ENCODE measurements around the gene ZNF282.

Gene ZNF282

DNA sequence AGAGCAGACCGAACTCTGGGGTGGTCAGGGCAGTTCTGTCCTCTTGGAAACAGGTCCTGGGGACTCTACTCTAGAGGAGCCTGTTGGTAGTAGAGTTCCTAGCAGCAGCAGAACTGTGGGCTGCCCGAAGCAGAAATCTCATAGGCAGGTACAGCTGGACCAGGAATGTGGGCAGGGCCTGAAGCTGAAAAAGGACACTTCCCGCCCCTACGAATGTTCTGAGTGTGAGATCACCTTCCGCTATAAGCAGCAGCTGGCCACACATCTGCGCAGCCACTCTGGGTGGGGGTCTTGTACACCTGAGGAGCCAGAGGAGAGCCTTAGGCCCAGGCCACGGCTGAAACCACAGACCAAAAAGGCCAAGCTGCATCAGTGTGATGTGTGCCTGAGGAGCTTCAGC is 58.3 kb downstream of the ZNF282 start:
- intact Hi-C loops (cut with DNase I; ENCODE audit: low total_unique reads) = no loop called here

DNA sequence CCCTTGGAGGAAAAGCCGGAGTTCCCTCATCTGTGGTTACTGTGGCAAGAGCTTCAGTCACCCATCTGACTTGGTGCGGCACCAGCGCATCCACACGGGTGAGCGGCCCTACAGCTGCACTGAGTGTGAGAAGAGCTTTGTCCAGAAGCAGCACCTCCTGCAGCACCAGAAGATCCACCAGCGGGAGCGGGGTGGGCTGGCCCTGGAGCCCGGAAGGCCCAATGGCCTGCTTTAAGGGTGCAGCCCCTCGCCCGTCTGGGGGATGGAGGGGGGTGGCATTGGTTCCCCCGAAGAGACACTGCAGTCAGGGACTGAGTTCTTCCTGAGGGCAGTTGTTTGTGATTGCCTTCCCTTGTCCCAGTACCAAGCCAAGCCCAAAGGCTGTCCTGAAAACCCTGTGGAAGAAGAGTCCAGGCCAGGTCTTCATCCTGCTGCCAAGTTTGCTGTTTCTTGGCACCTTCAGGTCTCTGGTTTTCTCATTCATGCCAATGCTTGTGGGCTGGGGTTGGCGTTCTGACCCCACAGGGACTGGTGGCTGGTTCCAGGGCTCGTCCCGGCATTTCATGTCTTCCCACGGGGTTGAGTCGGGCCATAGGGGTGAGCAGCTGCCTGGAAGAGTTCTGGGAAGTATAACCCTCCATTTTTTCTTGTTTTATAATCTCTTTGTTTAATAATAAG is 59.0 kb downstream of the ZNF282 start:
- DNase-seq = no peak
- H3K36me3 ChIP-seq = peaks cover 40 to 71% (median 49%) of the 10 kb centered on the region in 3 donors
- H3K4me3 ChIP-seq = no peak overlapping the region
- H3K27ac ChIP-seq = no peak overlapping the region
- H3K9me3 ChIP-seq = no peaks in the 10 kb centered on the region
- no peaks in the 10 kb centered on the region for H3K27me3 ChIP-seq
- no peaks in the 10 kb centered on the region for H3K4me1 ChIP-seq
- intact Hi-C loops (cut with DNase I; ENCODE audit: low total_unique reads) = no loop called here
- TF ChIP-seq, protein P1, sequence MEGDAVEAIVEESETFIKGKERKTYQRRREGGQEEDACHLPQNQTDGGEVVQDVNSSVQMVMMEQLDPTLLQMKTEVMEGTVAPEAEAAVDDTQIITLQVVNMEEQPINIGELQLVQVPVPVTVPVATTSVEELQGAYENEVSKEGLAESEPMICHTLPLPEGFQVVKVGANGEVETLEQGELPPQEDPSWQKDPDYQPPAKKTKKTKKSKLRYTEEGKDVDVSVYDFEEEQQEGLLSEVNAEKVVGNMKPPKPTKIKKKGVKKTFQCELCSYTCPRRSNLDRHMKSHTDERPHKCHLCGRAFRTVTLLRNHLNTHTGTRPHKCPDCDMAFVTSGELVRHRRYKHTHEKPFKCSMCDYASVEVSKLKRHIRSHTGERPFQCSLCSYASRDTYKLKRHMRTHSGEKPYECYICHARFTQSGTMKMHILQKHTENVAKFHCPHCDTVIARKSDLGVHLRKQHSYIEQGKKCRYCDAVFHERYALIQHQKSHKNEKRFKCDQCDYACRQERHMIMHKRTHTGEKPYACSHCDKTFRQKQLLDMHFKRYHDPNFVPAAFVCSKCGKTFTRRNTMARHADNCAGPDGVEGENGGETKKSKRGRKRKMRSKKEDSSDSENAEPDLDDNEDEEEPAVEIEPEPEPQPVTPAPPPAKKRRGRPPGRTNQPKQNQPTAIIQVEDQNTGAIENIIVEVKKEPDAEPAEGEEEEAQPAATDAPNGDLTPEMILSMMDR (IDR thresholded peaks at IDR 0.05) = no peak

More for the DNA sequence above, 58.3 kb downstream of the ZNF282 start:
- no peak for DNase-seq
- Histone ChIP-seq H3K9me3 (no peaks in the 10 kb centered on the region), H3K27ac (no peak overlapping the region), H3K4me3 (no peak overlapping the region), H3K27me3 (no peaks in the 10 kb centered on the region), H3K4me1 (no peaks in the 10 kb centered on the region), H3K36me3 (peaks cover 40 to 71% (median 49%) of the 10 kb centered on the region in 3 donors)
- TF ChIP-seq, protein P1 (IDR thresholded peaks at IDR 0.05) = no peak

DNA sequence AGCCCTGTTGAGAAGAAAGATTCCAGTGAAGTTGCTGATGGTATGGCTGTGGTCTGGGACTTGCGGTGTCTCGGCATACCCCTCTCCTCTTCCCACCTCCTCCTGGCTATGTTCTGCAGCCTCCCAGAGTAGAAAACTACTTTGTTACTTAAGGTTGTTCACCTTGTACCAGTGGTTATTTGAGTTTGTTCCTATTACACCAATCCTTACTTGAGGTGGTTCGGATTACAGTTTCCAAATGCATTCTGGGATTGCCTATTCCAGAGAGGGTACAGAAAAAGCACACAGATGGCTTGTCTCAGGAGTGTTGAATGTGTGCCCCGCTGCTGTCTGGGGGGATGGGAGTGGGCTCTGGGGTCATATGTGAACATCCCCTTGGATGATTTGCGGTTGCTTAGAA is 59.8 kb downstream of the ZNF282 start:
- DNase-seq = no peak
- no peaks in the 10 kb centered on the region for H3K9me3 ChIP-seq
- H3K36me3 ChIP-seq = peaks cover 40 to 69% (median 49%) of the 10 kb centered on the region in 3 donors
- TF ChIP-seq, protein P1 (IDR thresholded peaks at IDR 0.05) = no peak
- no peak overlapping the region for H3K4me3 ChIP-seq
- H3K4me1 ChIP-seq = no peaks in the 10 kb centered on the region
- H3K27me3 ChIP-seq = no peaks in the 10 kb centered on the region
- H3K27ac ChIP-seq = no peak overlapping the region
- intact Hi-C loops (cut with DNase I; ENCODE audit: low total_unique reads) = no loop called here

DNA sequence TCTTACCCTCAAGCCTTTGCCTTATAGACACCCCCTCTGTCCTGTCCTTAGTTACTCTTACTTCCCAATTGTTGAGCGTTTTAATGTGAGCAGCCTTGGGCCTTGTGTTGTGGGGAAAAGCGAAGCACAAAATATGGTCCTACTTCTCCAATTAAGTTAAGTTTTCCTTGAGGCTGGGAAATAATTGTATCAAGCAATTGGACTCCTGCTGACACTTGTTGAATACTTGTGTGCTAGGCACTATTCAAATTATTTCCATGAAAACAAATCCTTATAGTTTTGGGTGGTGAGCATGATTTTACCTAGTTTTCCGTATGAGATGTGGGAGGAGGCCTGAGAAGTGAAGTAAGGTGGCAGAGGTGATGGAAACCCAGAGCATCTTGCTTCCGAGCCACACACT is 61.2 kb downstream of the ZNF282 start:
- intact Hi-C loops (cut with DNase I; ENCODE audit: low total_unique reads) = no loop called here
- H3K4me1 ChIP-seq = peaks cover 0 to 5% (median 3%) of the 10 kb centered on the region in 4 donors
- peaks cover 34 to 55% (median 37%) of the 10 kb centered on the region in 3 donors for H3K36me3 ChIP-seq
- TF ChIP-seq, protein P1 (IDR thresholded peaks at IDR 0.05) = no peak
- no peak overlapping the region for H3K4me3 ChIP-seq
- no peaks in the 10 kb centered on the region for H3K9me3 ChIP-seq
- DNase-seq = no peak
- H3K27me3 ChIP-seq = no peaks in the 10 kb centered on the region
- H3K27ac ChIP-seq = no peak overlapping the region

DNA sequence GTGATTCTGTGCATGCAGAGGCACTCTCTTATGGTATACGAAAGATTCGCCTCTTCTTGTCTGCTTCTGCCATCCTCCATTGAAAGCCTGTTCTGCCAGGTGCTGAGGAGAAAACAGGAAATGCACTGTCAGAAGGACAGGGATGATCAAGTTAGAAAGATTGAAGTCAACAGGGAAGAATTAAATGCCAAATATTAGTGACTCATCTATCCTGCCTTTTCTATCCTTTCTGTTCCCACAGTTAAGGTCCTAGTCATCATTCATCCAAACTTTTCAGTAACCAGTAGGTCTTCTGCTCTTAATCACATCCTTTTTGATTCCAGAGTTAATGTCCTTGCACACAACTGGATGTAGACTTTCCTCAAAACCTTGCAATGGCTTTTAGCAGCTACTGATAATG is 61.8 kb downstream of the ZNF282 start:
- Histone ChIP-seq H3K27ac (no peak overlapping the region), H3K9me3 (no peaks in the 10 kb centered on the region), H3K4me1 (peaks cover 0 to 5% (median 4%) of the 10 kb centered on the region in 4 donors), H3K27me3 (no peaks in the 10 kb centered on the region), H3K36me3 (peaks cover 28 to 49% (median 32%) of the 10 kb centered on the region in 3 donors), H3K4me3 (no peak overlapping the region)
- DNase-seq = no peak
- intact Hi-C loops (cut with DNase I; ENCODE audit: low total_unique reads) = no loop called here
- TF ChIP-seq, protein P1 (IDR thresholded peaks at IDR 0.05) = no peak

All from tibial artery (tissue), 4 donors.